Left ventricle myocardium inferior (tissue), 1 donor: ENCODE results near the gene COQ10A. TPM values are rescaled to one million over a fixed set of nuclear protein-coding genes. Genes with fewer than 3 reads are reported as not detected.
"Not testable (repeated sequence)": the region's sequence is repeated elsewhere in the genome, so short reads cannot be mapped to it uniquely, and the experiment has no call there.

Experiments used
- DNase-seq: peaks from one replicate; pipeline ENCODE4 v3.0.0-alpha.2; 2020
- H3K27ac ChIP-seq: fragments of 200-600 bp; replicated peaks from 2 replicates; pipeline ENCODE4 v1.8.0; 2021
- H3K27me3 ChIP-seq: fragments of 200-600 bp; 2 replicates; pipeline ENCODE4 v1.8.0; 2021; ENCODE audit warnings: low read depth
- H3K36me3 ChIP-seq: fragments of 200-600 bp; 2 replicates; pipeline ENCODE4 v1.8.0; 2021
- H3K4me1 ChIP-seq: fragments of 200-600 bp; 2 replicates; pipeline ENCODE4 v1.8.0; 2021
- H3K4me3 ChIP-seq: fragments of 200-600 bp; 2 replicates; pipeline ENCODE4 v1.8.0; 2021; ENCODE audit warnings: mild to moderate bottlenecking, moderate library complexity
- H3K9me3 ChIP-seq: fragments of 200-600 bp; replicated peaks from 2 replicates; pipeline ENCODE4 v1.8.0; 2021
- intact Hi-C: fragments of 100-400 bp; cut with micrococcal nuclease; formaldehyde crosslinking; loops from one replicate; pipeline ENCODE4 v1.11.0; 2022
- total RNA-seq: library from RNA; stranded (reverse); fragmentation: NEBNext Ultra II Directional; extraction: Animal tissue kit (Norgen Biotek cat#: 25700); gene quantifications from one replicate; pipeline ENCODE4 v1.2.1, GENCODE V29; 2021
- TF ChIP-seq, protein P1 (sequence below): fragments of 200-600 bp; IDR thresholded peaks from 2 replicates; pipeline ENCODE4 v1.8.0; 2021; ENCODE audit warnings: antibody characterized with exemption, mild to moderate bottlenecking, borderline replicate concordance
- donor health status: DM: no; HTN: yes; CAD: no; lungs with severe emphysema.

Gene COQ10A
- total RNA-seq, 1 donor from 2014 or later, result 203 TPM

DNA sequence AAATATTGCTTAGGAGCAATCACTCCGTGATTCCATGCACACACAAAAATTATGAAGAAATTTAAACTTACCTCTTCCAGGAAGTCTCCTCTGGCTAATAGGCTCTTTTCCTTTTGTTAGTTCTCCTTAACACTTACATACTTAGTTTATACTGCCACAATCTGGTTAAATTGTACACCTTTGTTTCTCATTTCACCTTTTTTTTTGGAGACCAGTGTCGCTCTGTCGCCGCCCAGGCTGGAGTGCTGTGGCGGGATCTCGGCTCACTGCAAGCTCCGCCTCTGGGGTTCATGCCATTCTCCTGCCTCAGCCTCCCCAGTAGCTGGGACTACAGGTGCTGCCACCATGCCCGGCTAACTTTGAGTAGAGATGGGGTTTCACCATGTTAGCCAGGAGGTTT lies 6.4 kb upstream of the COQ10A start:
- DNase-seq, result no peak
- Histone ChIP-seq H3K9me3 (no peaks in the 10 kb centered on the region), H3K27me3 (no peaks in the 10 kb centered on the region), H3K4me3 (no peak overlapping the region), H3K4me1 (peaks cover 37% of the 10 kb centered on the region), H3K27ac (no peak overlapping the region), H3K36me3 (peaks cover 13% of the 10 kb centered on the region)
- TF ChIP-seq, protein P1, sequence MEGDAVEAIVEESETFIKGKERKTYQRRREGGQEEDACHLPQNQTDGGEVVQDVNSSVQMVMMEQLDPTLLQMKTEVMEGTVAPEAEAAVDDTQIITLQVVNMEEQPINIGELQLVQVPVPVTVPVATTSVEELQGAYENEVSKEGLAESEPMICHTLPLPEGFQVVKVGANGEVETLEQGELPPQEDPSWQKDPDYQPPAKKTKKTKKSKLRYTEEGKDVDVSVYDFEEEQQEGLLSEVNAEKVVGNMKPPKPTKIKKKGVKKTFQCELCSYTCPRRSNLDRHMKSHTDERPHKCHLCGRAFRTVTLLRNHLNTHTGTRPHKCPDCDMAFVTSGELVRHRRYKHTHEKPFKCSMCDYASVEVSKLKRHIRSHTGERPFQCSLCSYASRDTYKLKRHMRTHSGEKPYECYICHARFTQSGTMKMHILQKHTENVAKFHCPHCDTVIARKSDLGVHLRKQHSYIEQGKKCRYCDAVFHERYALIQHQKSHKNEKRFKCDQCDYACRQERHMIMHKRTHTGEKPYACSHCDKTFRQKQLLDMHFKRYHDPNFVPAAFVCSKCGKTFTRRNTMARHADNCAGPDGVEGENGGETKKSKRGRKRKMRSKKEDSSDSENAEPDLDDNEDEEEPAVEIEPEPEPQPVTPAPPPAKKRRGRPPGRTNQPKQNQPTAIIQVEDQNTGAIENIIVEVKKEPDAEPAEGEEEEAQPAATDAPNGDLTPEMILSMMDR, result no peak
- intact Hi-C loops, result no loop called here

DNA sequence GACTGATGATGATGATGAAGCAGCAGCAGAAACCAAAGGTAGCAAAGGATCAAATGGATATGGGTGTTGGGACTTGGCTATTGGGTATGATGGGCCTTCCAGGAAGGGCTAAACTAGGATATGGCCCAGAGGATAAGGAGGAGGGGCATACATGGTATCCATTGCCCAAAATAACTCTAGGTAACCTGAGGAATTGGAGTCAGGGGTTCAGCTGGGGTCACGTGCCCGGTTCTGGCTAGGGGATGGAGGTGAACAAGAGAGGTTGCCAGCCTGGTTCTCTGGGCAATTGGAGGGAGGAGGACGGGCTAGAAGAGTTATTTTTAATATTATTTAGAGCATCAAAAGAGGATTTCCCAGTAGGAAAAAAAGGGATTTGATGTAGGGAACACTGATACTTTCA lies 5.8 kb upstream of the COQ10A start:
- peaks cover 36% of the 10 kb centered on the region for H3K4me1 ChIP-seq
- no peaks in the 10 kb centered on the region for H3K27me3 ChIP-seq
- no peak for DNase-seq
- intact Hi-C loops, result no loop called here
- no peaks in the 10 kb centered on the region for H3K9me3 ChIP-seq
- H3K27ac ChIP-seq, result no peak overlapping the region
- TF ChIP-seq, protein P1, result no peak
- H3K36me3 ChIP-seq, result peaks cover 8% of the 10 kb centered on the region
- H3K4me3 ChIP-seq, result no peak overlapping the region

DNA sequence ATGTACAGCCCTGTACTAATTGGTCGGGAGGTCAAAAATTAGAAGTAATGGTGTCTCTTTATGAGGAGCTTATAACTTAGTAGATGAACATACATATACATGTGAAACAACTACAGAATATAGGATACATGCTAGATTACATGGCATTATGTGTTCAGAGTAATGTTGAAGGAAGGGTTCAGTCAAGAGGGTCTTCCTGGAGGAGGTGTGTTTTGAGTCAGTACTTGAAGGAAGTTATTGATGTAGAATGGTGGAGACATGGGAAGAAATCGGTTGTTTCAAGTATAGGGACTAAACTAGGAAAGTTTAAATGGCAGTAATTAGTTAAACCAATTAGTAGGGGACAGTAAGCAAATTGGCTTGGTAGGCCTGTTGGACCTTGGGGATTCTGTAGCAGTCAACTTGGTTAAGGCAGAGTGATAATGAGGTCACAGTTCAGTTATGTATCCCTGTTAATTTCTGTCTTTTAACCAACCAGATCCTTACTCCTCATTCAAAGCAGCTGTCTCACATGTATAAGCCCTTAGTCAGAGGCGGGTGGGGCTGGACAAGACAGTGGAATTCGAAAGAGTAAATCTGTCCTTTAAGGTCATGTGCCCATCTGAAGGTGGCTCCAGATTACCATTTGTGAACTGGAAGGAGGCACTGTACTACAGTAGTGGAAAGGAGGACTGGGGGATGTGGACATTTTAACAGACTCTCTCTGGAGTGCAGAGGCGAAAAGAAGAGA lies 5.1 kb upstream of the COQ10A start:
- TF ChIP-seq, protein P1, result no peak
- Histone ChIP-seq H3K4me3 (no peak overlapping the region), H3K36me3 (peaks cover 1% of the 10 kb centered on the region), H3K27me3 (no peaks in the 10 kb centered on the region), H3K9me3 (no peaks in the 10 kb centered on the region), H3K4me1 (peaks cover 36% of the 10 kb centered on the region), H3K27ac (no peak overlapping the region)
- DNase-seq, result no peak
- intact Hi-C loops, result no loop called here

DNA sequence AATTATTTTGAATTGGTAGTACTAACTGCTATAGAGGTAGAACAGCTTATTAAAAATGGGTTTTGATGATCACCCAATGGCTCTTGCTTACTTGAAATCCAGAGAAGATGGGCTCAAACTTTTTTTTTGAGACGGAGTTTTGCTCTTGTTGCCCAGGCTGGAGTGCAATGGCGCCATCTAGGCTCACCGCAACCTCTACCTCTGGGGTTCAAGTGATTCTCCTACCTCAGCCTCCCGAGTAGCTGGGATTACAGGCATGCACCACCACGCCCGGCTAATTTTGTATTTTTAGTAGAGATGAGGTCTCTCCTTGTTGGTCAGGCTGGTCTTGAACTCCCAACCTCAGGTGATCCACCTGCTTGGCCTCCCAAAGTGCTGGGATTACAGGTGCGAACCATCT lies 3.8 kb upstream of the COQ10A start:
- H3K9me3 ChIP-seq, H3K27me3 ChIP-seq, DNase-seq, H3K4me3 ChIP-seq, H3K27ac ChIP-seq, H3K36me3 ChIP-seq, intact Hi-C loops: not testable (repeated sequence)
- peaks cover 35% of the 10 kb centered on the region for H3K4me1 ChIP-seq

DNA sequence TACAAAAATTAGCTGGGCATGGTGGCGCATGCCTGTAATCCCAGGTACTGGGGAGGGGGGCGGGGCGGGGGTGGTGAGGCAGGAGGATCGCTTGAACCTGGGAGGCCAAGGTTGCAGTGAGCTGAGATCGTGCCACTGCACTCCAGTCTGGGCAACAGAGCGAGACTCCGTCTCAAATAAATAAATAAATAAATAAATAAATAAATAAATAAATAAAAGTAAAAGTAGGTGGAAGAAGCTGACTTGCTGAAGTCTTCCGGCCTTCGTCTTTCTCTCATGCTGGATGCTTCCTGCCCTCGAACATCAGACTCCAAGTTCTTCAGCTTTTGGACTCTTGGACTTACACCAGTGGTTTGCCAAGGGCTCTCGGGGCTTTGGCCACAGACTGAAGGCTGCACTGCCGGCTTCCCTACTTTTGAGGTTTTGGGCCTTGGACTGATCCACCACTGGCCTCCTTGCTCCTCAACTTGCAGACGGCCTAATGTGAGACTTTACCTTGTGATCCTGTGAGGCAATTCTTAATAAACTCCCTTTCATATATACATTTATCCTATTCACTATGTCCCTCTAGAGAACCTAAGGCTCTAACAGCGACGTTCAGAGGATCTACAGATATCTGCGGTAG lies 562 bp upstream of the COQ10A start:
- intact Hi-C loops, DNase-seq, H3K27me3 ChIP-seq, H3K9me3 ChIP-seq: not testable (repeated sequence)
- Histone ChIP-seq H3K27ac (peak overlapping the region; percentile 97), H3K4me1 (peaks cover 45% of the 10 kb centered on the region), H3K36me3 (peaks cover 21% of the 10 kb centered on the region), H3K4me3 (peak overlapping the region; percentile 83)

DNA sequence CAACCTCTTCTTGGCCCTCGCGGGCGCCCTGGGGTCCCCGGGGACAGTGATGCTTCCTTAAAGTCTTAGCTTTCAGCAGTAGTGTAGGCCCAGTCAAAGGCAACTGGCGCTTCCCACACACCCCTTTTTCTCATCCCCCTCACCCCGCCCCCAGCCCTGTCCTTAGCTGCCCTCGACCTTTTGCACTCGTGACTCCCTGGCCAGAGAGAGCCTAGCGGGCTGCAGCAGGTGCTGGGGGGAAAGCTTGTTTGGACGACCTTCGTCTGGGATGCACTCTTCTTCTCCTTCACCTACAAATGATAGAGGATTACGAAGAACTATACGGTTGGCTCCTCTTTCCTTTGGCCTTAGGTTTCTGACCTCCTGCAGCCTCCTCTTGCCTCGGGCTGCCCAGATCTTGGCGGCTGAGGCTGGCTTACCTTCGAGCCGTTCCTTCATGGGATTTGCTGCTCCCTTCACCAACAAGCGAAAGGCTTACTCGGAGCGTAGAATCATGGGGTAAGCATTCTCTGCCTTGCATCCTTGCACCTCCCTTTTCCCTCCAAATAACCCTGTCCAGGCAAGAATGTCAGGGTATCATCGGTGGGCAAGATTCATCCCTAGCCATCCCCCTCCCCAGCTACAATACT lies 815 bp downstream of the COQ10A start:
- peaks cover 59% of the 10 kb centered on the region for H3K4me1 ChIP-seq

More for the DNA sequence above, 815 bp downstream of the COQ10A start:
- Histone ChIP-seq H3K27me3 (no peaks in the 10 kb centered on the region), H3K4me3 (peak overlapping the region; percentile 83), H3K36me3 (peaks cover 35% of the 10 kb centered on the region), H3K9me3 (no peaks in the 10 kb centered on the region), H3K27ac (peak overlapping the region; percentile 97)
- TF ChIP-seq, protein P1, result no peak
- intact Hi-C loops, result no loop called here
- DNase-seq, result peak; percentile 61
